ENCODE results near the gene TAF4B. TPM values are rescaled to one million over a fixed set of nuclear protein-coding genes. Genes with fewer than 3 reads are reported as not detected.

Gene TAF4B
- total and polyA plus RNA-seq, 7 donors, result 0.46 to 10.9 (median 6.4) TPM

- WGBS, 2 donors, result 97% methylated on average over 1 of the region's 1 CpG
- H3K27me3 ChIP-seq, result no peaks in the 10 kb centered on the region
- intact Hi-C loops (cut with DNase I), result loop anchor here (10.0 kb wide), 1 partner anchor 340 kb away; no protein-coding TSS in a partner anchor
Measured at GRCh38 chr18:26304511-26304910, 78.3 kb downstream of the TAF4B start.

GRCh38 chr18:26307161-26307773 is 81.0 kb downstream of the TAF4B start:
- Histone ChIP-seq H3K27me3 (no peaks in the 10 kb centered on the region), H3K36me3 (no peaks in the 10 kb centered on the region), H3K9me3 (no peaks in the 10 kb centered on the region), H3K27ac (no peak overlapping the region), H3K4me1 (no peaks in the 10 kb centered on the region), H3K4me3 (no peak overlapping the region)
- intact Hi-C loops (cut with DNase I), result loop anchor here (5.0 to 10.0 kb wide), 2 partner anchors 338 to 465 kb away; no protein-coding TSS in a partner anchor
- DNase-seq, result no peak
- TF ChIP-seq CTCF (IDR thresholded peaks at IDR 0.05), result peak in 2 of 4 experiments; percentile 36 to 54
- no peak for TF ChIP-seq EP300 (IDR thresholded peaks at IDR 0.05)
- TF ChIP-seq POLR2A (IDR thresholded peaks at IDR 0.05), result no peak
- WGBS, 2 donors, result 54 to 60% methylated on average over 3 of the region's 3 CpGs

More at GRCh38 chr18:26304511-26304910, 78.3 kb downstream of the TAF4B start:
- TF ChIP-seq POLR2A (IDR thresholded peaks at IDR 0.05), result no peak
- H3K27ac ChIP-seq, result no peak overlapping the region
- no peak for DNase-seq
- H3K36me3 ChIP-seq, result no peaks in the 10 kb centered on the region
- no peaks in the 10 kb centered on the region for H3K4me1 ChIP-seq
- no peak overlapping the region for H3K4me3 ChIP-seq
- no peaks in the 10 kb centered on the region for H3K9me3 ChIP-seq

- Histone ChIP-seq H3K27me3 (no peaks in the 10 kb centered on the region), H3K27ac (no peak overlapping the region), H3K9me3 (no peaks in the 10 kb centered on the region), H3K36me3 (no peaks in the 10 kb centered on the region), H3K4me3 (no peak overlapping the region), H3K4me1 (no peaks in the 10 kb centered on the region)
- no peak for TF ChIP-seq POLR2A (IDR thresholded peaks at IDR 0.05)
- TF ChIP-seq CTCF (IDR thresholded peaks at IDR 0.05), result no peak
- TF ChIP-seq EP300 (IDR thresholded peaks at IDR 0.05), result no peak
- TF ChIP-seq POLR2AphosphoS5 (IDR thresholded peaks at IDR 0.05), result no peak
- intact Hi-C loops (cut with DNase I), result loop anchor here (5.0 to 10.0 kb wide), 2 partner anchors 336 to 463 kb away; no protein-coding TSS in a partner anchor
- DNase-seq, result no peak
- 79 to 86% methylated on average over 1 of the region's 1 CpG for WGBS, 2 donors
Measured at GRCh38 chr18:26309281-26309680, 83.0 kb downstream of the TAF4B start.

GRCh38 chr18:26312199-26312598 is 86.0 kb downstream of the TAF4B start:
- H3K4me1 ChIP-seq, result no peaks in the 10 kb centered on the region
- H3K4me3 ChIP-seq, result no peak overlapping the region
- H3K27ac ChIP-seq, result no peak overlapping the region
- no peaks in the 10 kb centered on the region for H3K36me3 ChIP-seq
- intact Hi-C loops (cut with DNase I), result no loop called here
- WGBS, 2 donors, result 89 to 95% methylated on average over 1 of the region's 1 CpG
- no peak for TF ChIP-seq EP300 (IDR thresholded peaks at IDR 0.05)
- TF ChIP-seq CTCF (IDR thresholded peaks at IDR 0.05), result no peak
- no peak for TF ChIP-seq POLR2A (IDR thresholded peaks at IDR 0.05)
- TF ChIP-seq POLR2AphosphoS5 (IDR thresholded peaks at IDR 0.05), result no peak
- no peaks in the 10 kb centered on the region for H3K9me3 ChIP-seq
- H3K27me3 ChIP-seq, result no peaks in the 10 kb centered on the region
- no peak for DNase-seq

- Histone ChIP-seq H3K4me3 (no peak overlapping the region), H3K36me3 (peaks cover 0 to 9% (median 0%) of the 10 kb centered on the region in 4 donors), H3K27me3 (no peaks in the 10 kb centered on the region), H3K9me3 (no peaks in the 10 kb centered on the region), H3K27ac (no peak overlapping the region), H3K4me1 (no peaks in the 10 kb centered on the region)
- DNase-seq, result no peak
- intact Hi-C loops (cut with DNase I), result no loop called here
- WGBS, 2 donors, result 81 to 92% methylated on average over 3 of the region's 3 CpGs
- TF ChIP-seq POLR2AphosphoS5 (IDR thresholded peaks at IDR 0.05) (no peak), POLR2A (IDR thresholded peaks at IDR 0.05) (no peak), CTCF (IDR thresholded peaks at IDR 0.05) (no peak), EP300 (IDR thresholded peaks at IDR 0.05) (no peak)
Measured at GRCh38 chr18:26317398-26317797, 91.2 kb downstream of the TAF4B start.

Data from sigmoid colon (tissue), 7 donors.